GM21447 (cell line): ENCODE measurements around the gene PROCR.
"Not testable (repeated sequence)": the region's sequence is repeated elsewhere in the genome, so short reads cannot be mapped to it uniquely, and the experiment has no call there.

ENCODE experiments used
- ATAC-seq: cut with Tn5 transposase; IDR thresholded peaks from one replicate; pipeline ENCODE4 v1.9.1; 2021; ENCODE audit not compliant: unreplicated experiment

Gene PROCR

DNA sequence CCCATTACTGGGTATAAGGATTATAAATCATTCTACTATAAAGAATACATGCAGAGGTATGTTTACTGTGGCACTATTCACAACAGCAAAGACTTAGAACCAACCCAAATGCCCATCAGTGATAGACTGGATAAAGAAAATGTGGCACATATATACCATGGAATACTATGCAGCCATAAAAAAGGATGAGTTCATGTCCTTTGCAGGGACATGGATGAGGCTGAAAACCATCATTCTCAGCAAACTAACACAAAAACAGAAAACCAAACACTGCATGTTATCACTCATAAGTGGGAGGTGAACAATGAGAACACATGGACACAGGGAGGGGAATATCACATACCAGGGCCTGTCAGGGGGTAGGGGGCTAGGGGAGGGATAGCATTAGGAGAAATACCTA lies 7.3 kb upstream of the PROCR start:
- not testable (repeated sequence) for ATAC-seq

- ATAC-seq, result no peak
Measured at GRCh38 chr20:35165221-35166185, 6.4 kb upstream of the PROCR start.

GRCh38 chr20:35166242-35166830 lies 5.5 kb upstream of the PROCR start:
- no peak for ATAC-seq

DNA sequence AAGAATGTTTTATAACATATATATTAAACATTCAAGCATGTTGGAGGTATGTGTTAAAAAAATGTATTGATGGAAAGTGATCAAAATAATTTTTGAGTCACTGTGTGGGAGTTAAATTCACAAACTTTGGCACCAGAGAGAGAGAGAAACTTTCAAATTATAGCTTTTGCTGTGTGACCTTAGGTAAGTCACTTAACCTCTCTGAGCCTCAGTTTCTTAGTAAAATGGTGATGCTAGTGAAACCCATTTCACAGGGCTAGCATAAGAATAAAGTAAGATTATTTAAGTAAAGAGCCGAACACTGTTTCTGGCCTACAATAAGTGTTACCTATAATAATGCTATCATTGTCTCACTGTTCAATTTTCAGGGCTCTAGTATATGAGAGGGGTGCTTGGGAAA lies 4.1 kb upstream of the PROCR start:
- ATAC-seq, result no peak

- ATAC-seq, result not testable (repeated sequence)
Measured at GRCh38 chr20:35168701-35169409, 3.0 kb upstream of the PROCR start.

DNA sequence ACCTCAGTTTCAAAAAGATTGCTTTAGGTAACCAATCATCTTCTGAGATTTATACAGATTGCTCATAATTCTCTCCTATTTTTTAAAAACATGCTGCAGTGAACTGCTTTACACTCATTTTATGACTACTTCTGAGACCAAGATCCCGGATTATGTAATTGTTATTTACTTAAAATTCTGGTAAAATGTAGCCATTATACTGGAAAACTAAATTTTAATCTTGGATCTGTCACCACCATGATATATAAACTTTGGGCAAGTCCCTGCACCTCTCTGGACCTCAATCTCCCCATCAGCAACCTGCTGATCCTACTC lies 477 bp upstream of the PROCR start:
- ATAC-seq, result no peak

DNA sequence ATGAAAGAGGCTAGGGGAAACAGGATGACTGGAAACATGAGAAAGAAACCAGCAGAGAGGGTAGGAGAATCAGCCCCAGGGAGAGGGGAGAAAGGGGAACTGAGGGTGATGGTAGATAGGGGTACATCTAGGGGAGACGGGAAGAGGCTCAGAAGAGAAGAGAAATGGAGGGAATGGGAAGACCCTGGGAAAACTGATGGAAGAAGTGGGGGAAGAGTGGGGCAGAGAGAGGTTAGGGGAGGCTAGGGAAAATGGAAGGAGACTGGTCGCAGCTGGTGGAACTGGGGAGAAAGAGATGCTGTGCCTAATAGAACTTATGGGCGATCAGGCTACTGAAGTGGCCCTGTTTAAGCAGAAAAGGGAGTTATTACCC lies 548 bp downstream of the PROCR start:
- no peak for ATAC-seq

GRCh38 chr20:35173576-35174192 lies 1.8 kb downstream of the PROCR start:
- ATAC-seq, result no peak

DNA sequence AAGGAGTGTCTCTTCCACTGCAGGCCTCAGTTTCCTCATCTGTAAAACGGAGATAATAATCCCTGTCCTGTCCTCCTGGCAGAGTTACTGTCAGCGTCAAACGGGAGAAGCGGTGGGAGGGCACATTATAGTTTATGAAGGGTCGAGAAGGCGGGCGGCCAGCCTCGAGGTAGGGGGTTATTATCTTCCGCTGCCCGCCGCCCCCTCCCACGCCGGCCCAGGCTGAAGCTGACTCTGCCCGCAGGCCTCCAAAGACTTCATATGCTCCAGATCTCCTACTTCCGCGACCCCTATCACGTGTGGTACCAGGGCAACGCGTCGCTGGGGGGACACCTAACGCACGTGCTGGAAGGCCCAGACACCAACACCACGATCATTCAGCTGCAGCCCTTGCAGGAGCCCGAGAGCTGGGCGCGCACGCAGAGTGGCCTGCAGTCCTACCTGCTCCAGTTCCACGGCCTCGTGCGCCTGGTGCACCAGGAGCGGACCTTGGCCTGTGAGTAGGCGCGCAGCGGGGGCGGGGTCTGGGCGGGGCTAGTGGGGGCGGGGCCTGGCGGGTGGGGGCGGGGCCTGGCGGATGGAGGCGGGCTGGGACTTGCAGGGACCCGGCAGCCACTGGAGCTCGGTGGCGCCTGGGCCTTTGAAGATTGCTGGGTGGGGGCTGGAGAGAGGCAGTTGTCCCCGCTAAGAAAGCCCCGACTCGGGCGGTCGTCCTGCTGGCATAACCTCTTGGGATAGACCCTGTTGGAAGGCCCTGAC lies 2.8 kb downstream of the PROCR start:
- ATAC-seq, result no peak

- ATAC-seq, result no peak
Measured at GRCh38 chr20:35176132-35176531, 4.3 kb downstream of the PROCR start.

DNA sequence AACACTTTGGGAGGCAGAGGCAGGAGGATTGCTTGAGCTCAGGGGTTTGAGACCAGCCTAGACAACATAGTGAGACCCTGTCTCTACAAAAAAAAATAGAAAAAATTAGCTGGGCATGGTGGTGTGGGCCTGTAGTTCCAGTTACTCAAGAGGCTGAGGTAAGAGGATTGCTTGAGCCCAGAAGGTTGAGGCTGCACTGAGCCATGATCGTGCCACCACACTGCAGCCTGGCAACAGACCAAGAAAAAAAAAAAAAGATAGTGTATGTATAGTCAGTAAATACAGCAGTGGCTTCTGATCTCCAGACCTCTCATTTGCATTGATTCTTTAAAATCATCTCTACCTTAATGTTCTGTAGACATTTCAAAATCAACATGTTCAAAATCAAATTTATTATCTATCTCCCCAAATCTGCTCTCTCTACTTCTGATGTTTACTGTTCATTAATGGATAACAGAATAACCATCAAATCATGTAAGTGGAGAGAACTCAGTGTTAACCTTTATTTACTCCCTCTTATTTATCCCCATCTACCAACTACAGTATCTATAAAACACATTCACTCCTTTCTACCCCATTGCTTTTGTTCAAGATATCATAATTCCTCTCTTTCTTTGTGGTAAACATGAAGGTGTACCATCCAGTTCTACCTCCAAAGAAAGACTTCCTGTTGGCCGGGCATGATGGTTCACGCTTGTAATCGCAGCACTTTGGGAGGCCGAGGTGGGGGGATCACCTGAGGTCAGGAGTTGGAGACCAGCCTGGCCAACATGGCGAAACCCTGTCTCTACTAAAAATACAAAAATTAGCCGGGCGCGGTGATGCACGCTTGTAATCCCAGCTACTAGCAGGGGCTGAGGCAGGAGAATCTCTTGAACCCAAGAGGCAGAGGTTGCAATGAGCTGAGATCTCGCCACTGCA lies 7.7 kb downstream of the PROCR start:
- no peak for ATAC-seq

GRCh38 chr20:35180266-35180665 lies 8.4 kb downstream of the PROCR start:
- no peak for ATAC-seq

DNA sequence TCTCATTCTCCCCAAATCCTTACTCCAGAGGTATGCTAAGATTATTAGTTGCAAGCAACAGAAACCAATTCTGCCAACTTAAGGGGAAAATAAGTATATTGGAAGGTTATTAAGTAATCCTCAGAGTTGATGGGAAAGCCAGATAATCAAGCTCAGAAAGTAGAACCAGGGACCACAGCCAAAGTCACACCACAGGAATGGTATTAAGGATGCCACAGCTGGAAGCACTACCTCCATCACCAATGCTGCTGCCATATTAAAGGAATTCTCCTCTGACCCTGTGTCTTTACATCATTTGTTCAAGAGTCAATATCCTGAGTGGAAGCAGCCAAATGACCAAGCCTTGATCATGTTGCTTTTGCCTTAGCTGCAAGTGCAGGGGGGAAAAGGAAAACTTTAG lies 9.9 kb downstream of the PROCR start:
- no peak for ATAC-seq

DNA sequence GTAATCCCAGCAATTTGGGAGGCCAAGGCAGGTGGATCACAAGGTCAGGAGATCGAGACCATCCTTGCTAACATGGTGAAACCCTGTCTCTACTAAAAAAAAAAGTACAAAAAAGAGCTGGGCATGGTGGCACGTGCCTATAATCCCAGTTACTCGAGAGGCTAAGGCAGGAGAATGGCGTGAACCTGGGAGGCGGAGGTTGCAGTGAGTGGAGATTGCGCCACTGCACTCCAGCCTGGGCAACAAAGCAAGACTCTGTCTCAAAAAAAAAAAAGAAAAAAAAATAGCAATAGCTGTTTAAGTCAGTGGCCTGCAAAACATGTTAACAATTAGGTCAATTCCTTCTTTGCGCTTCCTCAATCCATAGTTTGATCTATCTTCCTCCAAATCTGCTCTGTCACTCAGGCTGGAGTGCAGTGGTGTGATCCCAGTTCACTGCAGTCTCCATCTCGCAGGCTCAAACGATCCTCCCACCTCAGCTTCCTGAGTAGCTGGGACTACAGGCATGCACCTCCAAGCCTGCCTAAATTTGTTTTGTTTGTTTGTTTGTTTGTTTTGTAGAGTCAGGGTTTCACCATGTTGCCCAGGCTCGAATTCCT lies 14.9 kb downstream of the PROCR start:
- ATAC-seq, result not testable (repeated sequence)

DNA sequence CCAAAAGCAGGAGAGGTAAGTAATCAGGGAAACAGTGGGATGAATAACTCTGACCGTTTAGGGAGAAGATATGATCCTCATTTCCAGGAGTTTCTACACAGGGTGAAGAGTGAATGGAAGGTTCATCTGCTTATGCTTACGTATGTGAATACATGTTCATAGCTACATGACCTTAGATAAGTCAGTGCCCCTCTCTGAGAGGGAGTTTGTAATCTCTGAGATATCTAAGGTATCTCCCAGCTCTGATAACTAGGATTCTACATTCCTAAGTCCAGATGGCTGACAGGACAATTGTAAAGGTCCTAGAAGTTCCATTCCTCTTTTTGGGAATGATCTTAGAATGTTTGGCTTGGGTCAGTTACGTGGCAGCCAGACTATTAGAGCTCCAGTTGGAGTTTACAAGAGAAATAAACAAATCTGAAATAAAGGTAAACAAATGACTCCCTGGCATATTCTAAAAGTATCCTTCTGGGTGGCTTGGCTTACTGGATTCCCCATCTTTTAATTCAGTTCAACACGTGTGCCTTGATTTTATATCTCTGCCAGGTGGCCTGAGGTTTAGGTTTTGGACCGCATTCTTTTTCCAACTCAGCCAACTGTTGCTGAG lies 15.8 kb downstream of the PROCR start:
- no peak for ATAC-seq

DNA sequence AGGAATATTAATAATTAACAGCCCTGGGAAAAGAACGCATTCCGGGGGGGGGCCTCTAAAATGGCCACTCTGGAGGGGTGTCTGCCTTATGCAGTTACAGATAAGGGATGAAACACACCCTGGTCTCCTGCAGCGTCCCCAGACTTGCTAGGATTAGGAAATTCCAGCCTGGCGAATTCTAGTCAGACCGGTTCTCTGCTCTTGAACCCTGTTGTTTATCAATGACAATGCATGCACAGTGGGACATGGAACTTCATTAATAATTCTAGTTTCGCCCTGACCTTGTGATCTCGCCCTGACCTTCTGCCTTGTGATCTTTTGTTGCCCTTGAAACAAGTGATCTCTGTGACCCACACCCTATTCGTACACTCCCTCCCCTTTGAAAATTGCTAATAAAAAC lies 17.4 kb downstream of the PROCR start:
- ATAC-seq, result not testable (repeated sequence)

GRCh38 chr20:35190556-35190955 lies 18.7 kb downstream of the PROCR start:
- ATAC-seq, result no peak

DNA sequence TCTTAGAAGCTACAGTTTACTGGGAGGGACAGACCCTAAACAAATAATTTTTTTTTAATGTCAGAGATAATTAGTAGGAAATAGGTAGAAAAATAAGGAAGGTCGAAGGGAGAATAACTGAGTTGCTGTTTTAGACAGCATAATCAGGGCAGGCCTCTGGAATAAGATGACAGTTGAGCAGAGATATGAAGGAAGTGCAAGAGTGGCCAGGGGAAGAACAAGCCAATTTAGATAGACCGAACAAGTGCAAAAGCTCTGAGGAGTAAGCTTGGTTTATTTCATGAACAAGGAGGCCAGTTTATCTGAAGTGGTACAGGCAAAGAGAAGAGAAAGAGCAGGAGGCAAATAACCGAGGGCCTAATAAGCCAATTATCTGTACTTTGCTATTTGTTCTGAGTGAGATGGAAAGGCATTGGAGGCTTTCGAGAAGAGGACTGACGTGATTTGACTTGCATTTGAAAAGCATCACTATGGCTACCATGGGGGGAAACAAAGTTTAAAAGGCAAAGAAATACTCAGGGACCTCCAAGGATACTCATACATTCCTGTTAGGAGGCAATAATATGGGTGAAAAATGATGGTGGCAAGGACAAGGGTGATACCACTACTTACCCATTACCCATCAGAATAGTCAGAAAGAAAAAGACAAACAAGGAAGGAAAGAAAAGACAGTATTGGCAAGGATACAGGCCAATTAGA lies 19.7 kb downstream of the PROCR start:
- no peak for ATAC-seq
